ENCODE data around the gene INSYN2B. TPM values are rescaled to one million over a fixed set of nuclear protein-coding genes. Genes with fewer than 3 reads are reported as not detected.
"Not testable (repeated sequence)": the region's sequence is repeated elsewhere in the genome, so short reads cannot be mapped to it uniquely, and the experiment has no call there.

The INSYN2B gene
- total RNA-seq, 5 donors from 2014 or later (not counting 1 experiment from before 2014, with no cell fraction given), result not detected

DNA sequence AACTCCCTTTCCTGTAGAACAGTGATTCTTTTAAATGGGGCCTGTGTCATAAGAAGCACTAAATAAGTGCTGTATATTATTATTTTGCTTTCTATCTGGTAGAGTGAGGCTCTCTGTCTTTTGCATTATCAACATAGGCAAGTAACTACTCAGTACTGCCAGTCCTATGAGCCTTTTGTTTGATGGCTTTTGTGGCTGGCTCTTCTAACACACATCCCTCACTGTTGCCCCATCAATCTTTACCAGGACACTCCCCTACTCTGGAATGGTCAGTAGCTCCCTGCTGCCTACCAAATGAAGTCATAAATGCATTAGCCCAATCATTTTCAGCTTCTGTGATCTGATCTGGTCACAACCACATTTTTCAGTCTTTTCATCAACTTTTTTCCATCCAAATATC is 137.6 kb downstream of the INSYN2B start:
- no peaks in the 10 kb centered on the region for H3K27me3 ChIP-seq (replicated peaks in 1 of 2; ENCODE audit: control insufficient read depth in 2 of 2, extremely low read depth in 1 of 2, insufficient read depth in 2 of 2, low read length in 1 of 2)
- Mint-ChIP-seq H3K4me1 (peaks cover 3 to 16% (median 11%) of the 10 kb centered on the region in 3 donors), H3K9me3 (peaks cover 0 to 3% (median 0%) of the 10 kb centered on the region in 3 donors), H3K4me3 (no peak overlapping the region), H3K27ac (no peak overlapping the region), H3K27me3 (no peaks in the 10 kb centered on the region), H3K36me3 (peaks cover 94% of the 10 kb centered on the region)
- no peaks in the 10 kb centered on the region for H3K9me3 ChIP-seq
- no peak for ATAC-seq (replicated peaks in 1 of 4)
- H3K36me3 ChIP-seq (ENCODE audit: control insufficient read depth in 2 of 2, extremely low read depth in 1 of 2, insufficient read depth in 1 of 2, low read length in 1 of 2), result peaks cover 5 to 53% of the 10 kb centered on the region in 2 donors
- DNase-seq, result no peak
- H3K27ac ChIP-seq (ENCODE audit: low read length), result no peak overlapping the region
- no peak overlapping the region for H3K4me3 ChIP-seq (ENCODE audit: control insufficient read depth in 1 of 2, extremely low read depth in 1 of 2, low read length in 1 of 2)
- no peaks in the 10 kb centered on the region for H3K4me1 ChIP-seq (ENCODE audit: control insufficient read depth in 1 of 2, extremely low read depth in 1 of 2, insufficient read depth in 2 of 2, low read length in 2 of 2)
- POLR2A ChIA-PET, result interaction anchor here in 1 of 2 donors (0.7 kb wide), 1 partner anchor 717 kb away, joined by 3 read pairs; no protein-coding TSS in a partner anchor
- CTCF ChIA-PET, result no interaction called here

DNA sequence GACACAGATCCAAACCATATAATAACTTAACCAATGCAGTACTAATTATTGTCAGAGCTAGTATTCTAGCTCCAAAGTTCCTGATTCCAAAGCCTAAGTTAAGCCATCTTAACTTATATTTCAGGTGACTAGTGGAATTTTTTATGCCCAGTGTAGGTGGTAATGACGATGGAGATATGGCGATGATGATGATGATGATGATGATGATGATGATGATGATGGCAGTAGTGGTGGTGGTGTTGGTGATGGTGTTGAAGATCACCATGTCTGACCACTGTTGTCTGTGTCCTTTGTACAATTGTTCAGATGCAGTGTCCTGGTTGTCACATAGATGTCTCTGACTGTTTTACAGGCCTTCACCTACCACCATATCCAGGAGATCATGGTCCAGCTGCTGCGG is 139.9 kb downstream of the INSYN2B start:
- POLR2A ChIA-PET, result no interaction called here

GRCh38 chr5:169838688-169839087 is 141.6 kb downstream of the INSYN2B start:
- H3K4me3 Mint-ChIP-seq, result no peak overlapping the region
- H3K27me3 ChIP-seq (replicated peaks in 1 of 2; ENCODE audit: control insufficient read depth in 2 of 2, extremely low read depth in 1 of 2, insufficient read depth in 2 of 2, low read length in 1 of 2), result no peaks in the 10 kb centered on the region
- H3K4me3 ChIP-seq (ENCODE audit: control insufficient read depth in 1 of 2, extremely low read depth in 1 of 2, low read length in 1 of 2), result no peak overlapping the region
- DNase-seq (no peak), ATAC-seq (replicated peaks in 1 of 4) (no peak)
- H3K4me1 Mint-ChIP-seq, result peaks cover 6 to 8% (median 7%) of the 10 kb centered on the region in 3 donors
- H3K27ac ChIP-seq (ENCODE audit: low read length), result no peak overlapping the region
- CTCF ChIA-PET, result no interaction called here
- H3K27ac Mint-ChIP-seq, result no peak overlapping the region
- WGBS (ENCODE audit: insufficient coverage), result 86% methylated on average over 1 of the region's 3 CpGs
- no peaks in the 10 kb centered on the region for H3K9me3 ChIP-seq
- no peaks in the 10 kb centered on the region for H3K4me1 ChIP-seq (ENCODE audit: control insufficient read depth in 1 of 2, extremely low read depth in 1 of 2, insufficient read depth in 2 of 2, low read length in 2 of 2)
- no peaks in the 10 kb centered on the region for H3K9me3 Mint-ChIP-seq
- H3K27me3 Mint-ChIP-seq, result no peaks in the 10 kb centered on the region
- H3K36me3 ChIP-seq (ENCODE audit: control insufficient read depth in 2 of 2, extremely low read depth in 1 of 2, insufficient read depth in 1 of 2, low read length in 1 of 2), result peaks cover 5 to 42% of the 10 kb centered on the region in 2 donors
- peaks cover 66% of the 10 kb centered on the region for H3K36me3 Mint-ChIP-seq
- POLR2A ChIA-PET, result no interaction called here

More for the DNA sequence above, 139.9 kb downstream of the INSYN2B start:
- Histone ChIP-seq H3K27ac (ENCODE audit: low read length) (no peak overlapping the region), H3K4me1 (ENCODE audit: control insufficient read depth in 1 of 2, extremely low read depth in 1 of 2, insufficient read depth in 2 of 2, low read length in 2 of 2) (no peaks in the 10 kb centered on the region), H3K27me3 (replicated peaks in 1 of 2; ENCODE audit: control insufficient read depth in 2 of 2, extremely low read depth in 1 of 2, insufficient read depth in 2 of 2, low read length in 1 of 2) (no peaks in the 10 kb centered on the region), H3K36me3 (ENCODE audit: control insufficient read depth in 2 of 2, extremely low read depth in 1 of 2, insufficient read depth in 1 of 2, low read length in 1 of 2) (peaks cover 5 to 50% of the 10 kb centered on the region in 2 donors), H3K9me3 (no peaks in the 10 kb centered on the region), H3K4me3 (ENCODE audit: control insufficient read depth in 1 of 2, extremely low read depth in 1 of 2, low read length in 1 of 2) (no peak overlapping the region)
- WGBS (ENCODE audit: insufficient coverage), result 80% methylated on average over 2 of the region's 3 CpGs
- Mint-ChIP-seq H3K27me3 (no peaks in the 10 kb centered on the region), H3K9me3 (no peaks in the 10 kb centered on the region), H3K4me3 (no peak overlapping the region), H3K27ac (no peak overlapping the region), H3K4me1 (peaks cover 6 to 15% (median 12%) of the 10 kb centered on the region in 3 donors), H3K36me3 (peaks cover 79% of the 10 kb centered on the region)
- CTCF ChIA-PET, result no interaction called here
- ATAC-seq (replicated peaks in 1 of 4) (no peak), DNase-seq (no peak)

DNA sequence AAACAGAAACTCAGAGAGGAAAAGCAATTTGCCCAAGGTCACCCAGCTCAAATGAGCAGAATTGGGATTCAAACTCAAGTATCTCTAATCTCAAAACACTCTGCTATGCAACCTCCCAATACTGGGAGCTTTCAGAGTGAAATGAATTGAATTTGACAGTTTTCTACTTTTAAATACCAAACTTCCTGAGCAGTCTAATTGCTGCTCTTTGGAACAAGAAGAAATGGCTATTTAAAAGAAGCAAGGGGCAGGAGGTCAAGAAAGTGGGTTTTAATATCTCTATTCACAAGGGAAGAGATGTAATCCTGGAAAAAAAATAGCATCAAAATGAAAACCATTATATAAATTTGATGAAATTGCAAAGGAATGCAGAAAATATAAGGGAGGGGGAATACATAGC is 142.6 kb downstream of the INSYN2B start:
- ChIA-PET POLR2A (no interaction called here), CTCF (no interaction called here)
- Histone ChIP-seq H3K4me3 (ENCODE audit: control insufficient read depth in 1 of 2, extremely low read depth in 1 of 2, low read length in 1 of 2) (no peak overlapping the region), H3K9me3 (no peaks in the 10 kb centered on the region), H3K4me1 (ENCODE audit: control insufficient read depth in 1 of 2, extremely low read depth in 1 of 2, insufficient read depth in 2 of 2, low read length in 2 of 2) (no peaks in the 10 kb centered on the region), H3K27me3 (replicated peaks in 1 of 2; ENCODE audit: control insufficient read depth in 2 of 2, extremely low read depth in 1 of 2, insufficient read depth in 2 of 2, low read length in 1 of 2) (no peaks in the 10 kb centered on the region), H3K36me3 (ENCODE audit: control insufficient read depth in 2 of 2, extremely low read depth in 1 of 2, insufficient read depth in 1 of 2, low read length in 1 of 2) (peaks cover 5 to 38% of the 10 kb centered on the region in 2 donors), H3K27ac (ENCODE audit: low read length) (no peak overlapping the region)
- Mint-ChIP-seq H3K9me3 (no peaks in the 10 kb centered on the region), H3K27me3 (no peaks in the 10 kb centered on the region), H3K4me3 (no peak overlapping the region), H3K27ac (no peak overlapping the region), H3K4me1 (peaks cover 8 to 12% (median 11%) of the 10 kb centered on the region in 3 donors), H3K36me3 (peaks cover 58% of the 10 kb centered on the region)
- no peak for ATAC-seq (replicated peaks in 1 of 4)
- no peak for DNase-seq

GRCh38 chr5:169836835-169837536 is 143.3 kb downstream of the INSYN2B start:
- no peaks in the 10 kb centered on the region for H3K27me3 ChIP-seq (replicated peaks in 1 of 2; ENCODE audit: control insufficient read depth in 2 of 2, extremely low read depth in 1 of 2, insufficient read depth in 2 of 2, low read length in 1 of 2)
- no peak overlapping the region for H3K27ac Mint-ChIP-seq
- H3K4me3 ChIP-seq (ENCODE audit: control insufficient read depth in 1 of 2, extremely low read depth in 1 of 2, low read length in 1 of 2), result no peak overlapping the region
- no peak for ATAC-seq (replicated peaks in 1 of 4)
- POLR2A ChIA-PET, result no interaction called here
- peaks cover 5 to 37% of the 10 kb centered on the region in 2 donors for H3K36me3 ChIP-seq (ENCODE audit: control insufficient read depth in 2 of 2, extremely low read depth in 1 of 2, insufficient read depth in 1 of 2, low read length in 1 of 2)
- H3K4me3 Mint-ChIP-seq, result no peak overlapping the region
- WGBS (ENCODE audit: insufficient coverage), result 91% methylated on average over 2 of the region's 3 CpGs
- peaks cover 7 to 16% (median 8%) of the 10 kb centered on the region in 3 donors for H3K4me1 Mint-ChIP-seq
- H3K9me3 ChIP-seq, result no peaks in the 10 kb centered on the region
- H3K27ac ChIP-seq (ENCODE audit: low read length), result no peak overlapping the region
- peaks cover 57% of the 10 kb centered on the region for H3K36me3 Mint-ChIP-seq
- H3K27me3 Mint-ChIP-seq, result no peaks in the 10 kb centered on the region
- DNase-seq, result no peak
- CTCF ChIA-PET, result no interaction called here
- H3K4me1 ChIP-seq (ENCODE audit: control insufficient read depth in 1 of 2, extremely low read depth in 1 of 2, insufficient read depth in 2 of 2, low read length in 2 of 2), result no peaks in the 10 kb centered on the region
- H3K9me3 Mint-ChIP-seq, result no peaks in the 10 kb centered on the region

GRCh38 chr5:169834540-169834939 is 145.8 kb downstream of the INSYN2B start:
- POLR2A ChIA-PET, result interaction anchor here in 1 of 2 donors (0.5 kb wide), 1 partner anchor 10 kb away, joined by 5 read pairs; no protein-coding TSS in a partner anchor
- H3K36me3 Mint-ChIP-seq, result peaks cover 41% of the 10 kb centered on the region

More at GRCh38 chr5:169834540-169834939, 145.8 kb downstream of the INSYN2B start:
- peaks cover 8 to 18% (median 14%) of the 10 kb centered on the region in 3 donors for H3K4me1 Mint-ChIP-seq
- H3K27ac Mint-ChIP-seq; H3K9me3 ChIP-seq; H3K9me3 Mint-ChIP-seq; H3K4me3 ChIP-seq (ENCODE audit: control insufficient read depth in 1 of 2, extremely low read depth in 1 of 2, low read length in 1 of 2); H3K27me3 Mint-ChIP-seq; DNase-seq; CTCF ChIA-PET; ATAC-seq (replicated peaks in 1 of 4); H3K27ac ChIP-seq (ENCODE audit: low read length); H3K4me3 Mint-ChIP-seq; H3K4me1 ChIP-seq (ENCODE audit: control insufficient read depth in 1 of 2, extremely low read depth in 1 of 2, insufficient read depth in 2 of 2, low read length in 2 of 2); H3K27me3 ChIP-seq (replicated peaks in 1 of 2; ENCODE audit: control insufficient read depth in 2 of 2, extremely low read depth in 1 of 2, insufficient read depth in 2 of 2, low read length in 1 of 2): not testable (repeated sequence)
- no CpG with 5 or more reads among the region's 1 CpG for WGBS (ENCODE audit: insufficient coverage)
- H3K36me3 ChIP-seq (ENCODE audit: control insufficient read depth in 2 of 2, extremely low read depth in 1 of 2, insufficient read depth in 1 of 2, low read length in 1 of 2), result peaks cover 0 to 15% of the 10 kb centered on the region in 2 donors
